CD14-positive monocyte (primary cell): Measurements from ENCODE around the gene HCAR2. TPM values are rescaled to one million over a fixed set of nuclear protein-coding genes. Genes with fewer than 3 reads are reported as not detected.

Experiments used
- DNase-seq, 3 donors: peaks; one replicate each; pipeline ENCODE4 v3.0.0-alpha.2; 2011 to 2022
- H2AFZ ChIP-seq: 2 replicates; pipeline ENCODE4 v1.6.0; 2012; ENCODE audit warnings: mild to moderate bottlenecking, low read depth, low read length, inconsistent platforms; ENCODE audit not compliant: insufficient read depth, poor library complexity, severe bottlenecking
- H3K27ac ChIP-seq, 2 donors: 1 replicate in 1 of 2; 2 replicates in 1 of 2; pipeline ENCODE4 v1.5.1; 2012 to 2013; ENCODE audit warnings: low read length in 2 of 2, control low read depth in 1 of 2, inconsistent platforms in 1 of 2, low read depth in 1 of 2, mild to moderate bottlenecking in 1 of 2
- H3K27me3 ChIP-seq, 2 donors: one replicate each; pipeline versions ENCODE4 v1.6.0 to v1.6.1; 2011 to 2013; ENCODE audit warnings: low read length in 2 of 2; ENCODE audit not compliant: control insufficient read depth in 2 of 2, insufficient read depth in 2 of 2
- H3K36me3 ChIP-seq, 2 donors: replicated peaks in 1 of 2; 1 replicate in 1 of 2; 2 replicates in 1 of 2; pipeline versions ENCODE4 v1.5.1 to v1.6.1; 2012 to 2013; ENCODE audit warnings: low read length in 2 of 2, control low read depth in 1 of 2, inconsistent platforms in 1 of 2, mild to moderate bottlenecking in 1 of 2; ENCODE audit not compliant: insufficient read depth in 2 of 2, control insufficient read depth in 1 of 2
- H3K4me1 ChIP-seq, 2 donors: 1 replicate in 1 of 2; 2 replicates in 1 of 2; pipeline versions ENCODE4 v1.5.1 to v1.6.1; 2012 to 2013; ENCODE audit warnings: low read length in 2 of 2, control low read depth in 1 of 2, inconsistent platforms in 1 of 2, mild to moderate bottlenecking in 1 of 2, moderate library complexity in 1 of 2; ENCODE audit not compliant: insufficient read depth in 2 of 2, control insufficient read depth in 1 of 2
- H3K4me2 ChIP-seq: replicated peaks from 2 replicates; pipeline ENCODE3; 2012; ENCODE audit warnings: low read length, moderate library complexity, mild to moderate bottlenecking; ENCODE audit not compliant: poor library complexity, severe bottlenecking; ENCODE audit errors: extremely low read depth
- H3K4me3 ChIP-seq, 3 experiments: fragments of 200-600 bp in 1 of 3; sonication (generic) in 1 of 3; replicated peaks in 1 of 3; 1 replicate in 2 of 3; 2 replicates in 1 of 3; pipeline ENCODE4 v1.5.1; 2011 to 2013; ENCODE audit warnings: low read length in 3 of 3, mild to moderate bottlenecking in 3 of 3, control low read depth in 2 of 3, low read depth in 2 of 3, inconsistent platforms in 1 of 3, moderate library complexity in 1 of 3
- H3K79me2 ChIP-seq: 2 replicates; pipeline ENCODE4 v1.6.0; 2012; ENCODE audit warnings: mild to moderate bottlenecking, control low read depth, inconsistent platforms, low read length, moderate library complexity; ENCODE audit not compliant: insufficient read depth
- H3K9ac ChIP-seq: 2 replicates; pipeline ENCODE4 v1.6.0; 2017; ENCODE audit warnings: low read length, mild to moderate bottlenecking; ENCODE audit not compliant: insufficient read depth, poor library complexity, severe bottlenecking
- H3K9me3 ChIP-seq, 2 donors: replicated peaks in 1 of 2; 1 replicate in 1 of 2; 2 replicates in 1 of 2; pipeline versions ENCODE4 v1.5.1 to v1.6.1; 2012 to 2013; ENCODE audit warnings: low read length in 2 of 2, control low read depth in 1 of 2; ENCODE audit not compliant: control insufficient read depth in 1 of 2, insufficient read depth in 1 of 2
- H4K20me1 ChIP-seq: 2 replicates; pipeline ENCODE4 v1.6.0; 2012; ENCODE audit warnings: mild to moderate bottlenecking, low read length, control low read depth, moderate library complexity; ENCODE audit not compliant: insufficient read depth
- H3K27ac Mint-ChIP-seq, 7 donors: one replicate each; pipeline ENCODE4 v1.8.0; 2020; ENCODE audit warnings: mild to moderate bottlenecking in 7 of 7, mixed read lengths in 7 of 7, moderate library complexity in 6 of 7, inconsistent platforms in 2 of 7
- H3K27me3 Mint-ChIP-seq, 3 donors: one replicate each; pipeline ENCODE4 v1.8.0; 2021 to 2022; ENCODE audit warnings: low read depth in 3 of 3, mild to moderate bottlenecking in 3 of 3, mixed read lengths in 3 of 3, moderate library complexity in 3 of 3, inconsistent platforms in 1 of 3
- H3K36me3 Mint-ChIP-seq, 2 donors: one replicate each; pipeline ENCODE4 v1.8.0; 2020; ENCODE audit warnings: mixed read lengths in 2 of 2, inconsistent platforms in 1 of 2, mild to moderate bottlenecking in 1 of 2
- H3K4me1 Mint-ChIP-seq: one replicate; pipeline ENCODE4 v1.8.0; 2020; ENCODE audit warnings: mild to moderate bottlenecking, mixed read lengths
- H3K4me3 Mint-ChIP-seq, 2 donors: one replicate each; pipeline ENCODE4 v1.8.0; 2020; ENCODE audit warnings: mild to moderate bottlenecking in 2 of 2, mixed read lengths in 2 of 2, moderate library complexity in 1 of 2
- H3K9me3 Mint-ChIP-seq, 7 donors: one replicate each; pipeline ENCODE4 v1.8.0; 2020 to 2022; ENCODE audit warnings: mixed read lengths in 7 of 7, mild to moderate bottlenecking in 6 of 7, moderate library complexity in 6 of 7, inconsistent platforms in 2 of 7
- CTCF ChIP-seq: fragments of 200-600 bp; IDR thresholded peaks from one replicate; pipeline ENCODE4 v1.8.0; 2022; ENCODE audit warnings: antibody characterized with exemption, mild to moderate bottlenecking
- WGBS: methylation state at CpG from one replicate; pipeline ENCODE4 v1.1.5; 2013; ENCODE audit warnings: missing lambda C conversion rate; ENCODE audit not compliant: insufficient coverage; 5-methylcytosine and 5-hydroxymethylcytosine counted together
- intact Hi-C, 2 donors: fragments of 100-400 bp; cut with micrococcal nuclease; formaldehyde crosslinking; loops; one replicate each; pipeline versions ENCODE4 v1.15.0 to v1.15.1; 2023
- polyA plus RNA-seq, 3 donors: library from polyadenylated mRNA; depleted of rRNA in 1 of 3; unstranded in 2 of 3; stranded (reverse) in 1 of 3; fragments of 300-500 nt in 2 of 3; fragments of >200 nt in 1 of 3; fragmentation: Illumina TruSeq in 2 of 3; gene quantifications; 1 replicate in 2 of 3; 2 replicates in 1 of 3; pipeline ENCODE4 v1.2.3, GENCODE V29; 2012 to 2021

Gene HCAR2
- polyA plus RNA-seq, 3 donors = 8.1 to 31.2 (median 13.0) TPM

DNA sequence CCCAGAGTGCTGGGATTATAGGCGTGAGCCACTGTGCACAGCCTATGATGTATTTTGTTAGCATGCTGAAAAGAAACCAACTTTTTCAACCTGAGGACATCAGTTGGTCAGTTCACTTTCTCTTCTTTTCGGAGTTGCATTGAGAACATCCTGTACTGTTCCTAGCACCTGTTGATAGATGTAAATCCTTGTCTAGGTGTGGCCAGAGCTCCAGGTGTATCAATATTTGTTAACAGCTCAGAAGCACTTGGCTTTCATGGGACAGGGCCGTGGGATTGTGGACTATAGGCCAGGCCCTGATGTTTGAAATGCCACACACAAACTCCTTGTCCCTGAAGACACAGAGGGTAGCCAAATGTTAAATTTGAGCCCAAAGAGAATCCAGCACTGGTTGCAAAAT is 14.9 kb downstream of the HCAR2 start:
- peaks cover 0 to 11% (median 5%) of the 10 kb centered on the region in 3 donors for H3K27me3 Mint-ChIP-seq
- H3K9me3 ChIP-seq = no peaks in the 10 kb centered on the region
- H3K79me2 ChIP-seq = no peaks in the 10 kb centered on the region
- no peaks in the 10 kb centered on the region for H3K36me3 Mint-ChIP-seq
- no peak overlapping the region for H3K4me2 ChIP-seq
- no peaks in the 10 kb centered on the region for H3K9me3 Mint-ChIP-seq
- intact Hi-C loops = loop anchor here in 1 of 2 donors (10.0 kb wide), 2 partner anchors 47 to 53 kb away; partner anchors contain the start of gene HCAR1
- TF ChIP-seq CTCF = no peak
- no peak overlapping the region for H3K4me3 Mint-ChIP-seq
- no peak overlapping the region for H3K9ac ChIP-seq
- H3K27ac ChIP-seq = no peak overlapping the region
- H3K27me3 ChIP-seq = peaks cover 0 to 2% of the 10 kb centered on the region in 2 donors
- no peaks in the 10 kb centered on the region for H3K4me1 ChIP-seq
- WGBS = 100% methylated on average over 2 of the region's 3 CpGs
- DNase-seq = no peak
- H3K4me3 ChIP-seq = no peak overlapping the region
- H2AFZ ChIP-seq = no peak overlapping the region
- peaks cover 9% of the 10 kb centered on the region for H3K4me1 Mint-ChIP-seq
- H3K27ac Mint-ChIP-seq = no peak overlapping the region
- no peaks in the 10 kb centered on the region for H4K20me1 ChIP-seq
- H3K36me3 ChIP-seq = no peaks in the 10 kb centered on the region

GRCh38 chr12:122687086-122687485 is 16.1 kb downstream of the HCAR2 start:
- no peak overlapping the region for H3K4me2 ChIP-seq
- H3K27ac Mint-ChIP-seq = no peak overlapping the region
- no peaks in the 10 kb centered on the region for H4K20me1 ChIP-seq
- H3K4me1 ChIP-seq = peaks cover 7 to 8% of the 10 kb centered on the region in 2 donors
- no peak overlapping the region for H3K27ac ChIP-seq
- WGBS = 44% methylated on average over 5 of the region's 5 CpGs
- peaks cover 16% of the 10 kb centered on the region for H3K4me1 Mint-ChIP-seq
- no peaks in the 10 kb centered on the region for H3K79me2 ChIP-seq
- no peaks in the 10 kb centered on the region for H3K36me3 Mint-ChIP-seq
- H3K4me3 ChIP-seq = no peak overlapping the region
- peaks cover 0 to 13% (median 5%) of the 10 kb centered on the region in 3 donors for H3K27me3 Mint-ChIP-seq
- no peak for DNase-seq
- no peak overlapping the region for H3K4me3 Mint-ChIP-seq
- intact Hi-C loops = loop anchor here in 1 of 2 donors (10.0 kb wide), 2 partner anchors 48 to 52 kb away; partner anchors contain the start of gene HCAR1
- H2AFZ ChIP-seq = no peak overlapping the region
- H3K9me3 Mint-ChIP-seq = no peaks in the 10 kb centered on the region
- H3K36me3 ChIP-seq = no peaks in the 10 kb centered on the region
- no peak for TF ChIP-seq CTCF
- peaks cover 0 to 2% of the 10 kb centered on the region in 2 donors for H3K27me3 ChIP-seq
- no peak overlapping the region for H3K9ac ChIP-seq
- no peaks in the 10 kb centered on the region for H3K9me3 ChIP-seq
